Measurements from ENCODE around the gene CMTM7.

The CMTM7 gene

DNA sequence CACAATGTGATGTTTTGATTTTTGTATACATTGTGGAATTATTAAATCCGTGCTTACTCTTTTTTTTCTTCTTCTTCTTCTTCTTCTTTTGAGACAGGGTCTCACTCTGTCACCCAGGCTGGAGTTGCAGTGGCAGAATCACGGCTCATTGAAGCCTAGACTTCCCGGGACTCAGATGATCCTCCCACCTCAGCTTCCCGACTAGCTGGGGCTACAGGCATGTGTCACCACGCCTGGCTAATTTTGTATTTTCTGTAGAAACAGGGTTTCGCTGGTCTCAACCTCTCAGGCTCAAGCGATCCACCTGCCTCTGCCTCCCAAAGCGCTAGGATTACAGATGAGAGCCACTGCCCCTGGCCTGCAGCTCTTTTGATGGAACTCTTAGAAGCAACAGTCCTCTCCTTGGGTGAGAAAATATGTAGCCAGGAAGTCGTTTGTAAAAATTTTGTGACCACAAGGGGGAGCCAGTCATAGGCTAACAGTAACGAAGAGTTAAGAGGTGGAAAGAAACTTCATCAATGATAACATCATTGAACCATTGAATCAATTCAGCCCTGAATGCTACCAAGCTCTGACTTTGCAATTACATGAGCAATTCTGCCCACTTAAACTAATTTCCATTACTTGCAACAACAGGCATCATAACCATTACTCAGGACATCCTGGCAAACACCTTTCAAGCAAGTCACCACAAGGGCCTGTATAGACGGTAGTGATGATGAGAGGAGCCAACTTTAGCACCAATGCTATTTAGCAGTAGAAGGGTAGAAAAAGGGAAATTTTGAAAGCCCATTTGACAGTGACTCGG is 16.7 kb upstream of the CMTM7 start:
- peak overlapping the region; percentile 41 for H3K4me2 ChIP-seq (ENCODE audit: low read length)
- no peaks in the 10 kb centered on the region for H3K36me3 ChIP-seq (ENCODE audit: control insufficient read depth, low read length)
- TF ChIP-seq EZH2phosphoT487 (IDR thresholded peaks at IDR 0.05; ENCODE audit: borderline replicate concordance, low read length), result no peak
- TF ChIP-seq, protein P1, sequence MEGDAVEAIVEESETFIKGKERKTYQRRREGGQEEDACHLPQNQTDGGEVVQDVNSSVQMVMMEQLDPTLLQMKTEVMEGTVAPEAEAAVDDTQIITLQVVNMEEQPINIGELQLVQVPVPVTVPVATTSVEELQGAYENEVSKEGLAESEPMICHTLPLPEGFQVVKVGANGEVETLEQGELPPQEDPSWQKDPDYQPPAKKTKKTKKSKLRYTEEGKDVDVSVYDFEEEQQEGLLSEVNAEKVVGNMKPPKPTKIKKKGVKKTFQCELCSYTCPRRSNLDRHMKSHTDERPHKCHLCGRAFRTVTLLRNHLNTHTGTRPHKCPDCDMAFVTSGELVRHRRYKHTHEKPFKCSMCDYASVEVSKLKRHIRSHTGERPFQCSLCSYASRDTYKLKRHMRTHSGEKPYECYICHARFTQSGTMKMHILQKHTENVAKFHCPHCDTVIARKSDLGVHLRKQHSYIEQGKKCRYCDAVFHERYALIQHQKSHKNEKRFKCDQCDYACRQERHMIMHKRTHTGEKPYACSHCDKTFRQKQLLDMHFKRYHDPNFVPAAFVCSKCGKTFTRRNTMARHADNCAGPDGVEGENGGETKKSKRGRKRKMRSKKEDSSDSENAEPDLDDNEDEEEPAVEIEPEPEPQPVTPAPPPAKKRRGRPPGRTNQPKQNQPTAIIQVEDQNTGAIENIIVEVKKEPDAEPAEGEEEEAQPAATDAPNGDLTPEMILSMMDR (IDR thresholded peaks at IDR 0.05; ENCODE audit: low read depth, low read length, poor library complexity, severe bottlenecking), result peak; percentile 78
- peaks cover 18% of the 10 kb centered on the region for H3K4me1 ChIP-seq (ENCODE audit: control insufficient read depth, low read length)
- no peaks in the 10 kb centered on the region for H3K79me2 ChIP-seq (ENCODE audit: control insufficient read depth, low read length)
- H3F3A ChIP-seq (ENCODE audit: control insufficient read depth, insufficient read depth), result no peaks in the 10 kb centered on the region
- no peaks in the 10 kb centered on the region for H3K9me3 ChIP-seq (ENCODE audit: control insufficient read depth, insufficient read depth, low read length)
- H3K9me2 ChIP-seq (replicated peaks; ENCODE audit: control insufficient read depth, low read length), result no peaks in the 10 kb centered on the region
- H3K27me3 ChIP-seq (ENCODE audit: control insufficient read depth, low read length), result peaks cover 4% of the 10 kb centered on the region
- no peaks in the 10 kb centered on the region for H4K20me1 ChIP-seq (ENCODE audit: control insufficient read depth, insufficient read depth, low read depth, low read length)
- H3K4me3 ChIP-seq (ENCODE audit: low read length), result no peak overlapping the region
- H3K27ac ChIP-seq (ENCODE audit: low read depth, low read length), result no peak overlapping the region

DNA sequence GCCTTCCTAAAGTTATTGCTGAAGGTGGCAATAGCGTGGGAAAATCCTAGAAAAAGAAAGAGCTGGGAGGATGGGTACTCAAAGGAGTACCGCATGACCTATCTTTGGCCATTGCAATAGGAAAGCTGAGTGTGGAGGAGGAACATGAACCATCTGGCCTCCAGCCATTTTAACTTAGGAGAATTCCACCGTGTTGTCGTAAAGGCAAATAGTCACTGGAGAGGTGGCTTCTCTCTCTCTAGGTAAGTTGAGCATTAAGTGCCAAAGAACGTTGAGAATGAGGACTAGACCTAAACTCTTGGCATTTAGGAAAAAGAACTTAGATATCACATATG is 16.1 kb upstream of the CMTM7 start:
- H3K4me3 ChIP-seq (ENCODE audit: low read length), result no peak overlapping the region
- no peaks in the 10 kb centered on the region for H3K9me3 ChIP-seq (ENCODE audit: control insufficient read depth, insufficient read depth, low read length)
- no peak for TF ChIP-seq EZH2phosphoT487 (IDR thresholded peaks at IDR 0.05; ENCODE audit: borderline replicate concordance, low read length)
- TF ChIP-seq, protein P1 (IDR thresholded peaks at IDR 0.05; ENCODE audit: low read depth, low read length, poor library complexity, severe bottlenecking), result no peak
- no peaks in the 10 kb centered on the region for H3K9me2 ChIP-seq (replicated peaks; ENCODE audit: control insufficient read depth, low read length)
- H4K20me1 ChIP-seq (ENCODE audit: control insufficient read depth, insufficient read depth, low read depth, low read length), result no peaks in the 10 kb centered on the region
- no peak overlapping the region for H3K27ac ChIP-seq (ENCODE audit: low read depth, low read length)
- no peaks in the 10 kb centered on the region for H3K36me3 ChIP-seq (ENCODE audit: control insufficient read depth, low read length)
- peaks cover 19% of the 10 kb centered on the region for H3K4me1 ChIP-seq (ENCODE audit: control insufficient read depth, low read length)
- H3K4me2 ChIP-seq (ENCODE audit: low read length), result no peak overlapping the region
- H3F3A ChIP-seq (ENCODE audit: control insufficient read depth, insufficient read depth), result no peaks in the 10 kb centered on the region
- H3K79me2 ChIP-seq (ENCODE audit: control insufficient read depth, low read length), result no peaks in the 10 kb centered on the region
- peaks cover 7% of the 10 kb centered on the region for H3K27me3 ChIP-seq (ENCODE audit: control insufficient read depth, low read length)

DNA sequence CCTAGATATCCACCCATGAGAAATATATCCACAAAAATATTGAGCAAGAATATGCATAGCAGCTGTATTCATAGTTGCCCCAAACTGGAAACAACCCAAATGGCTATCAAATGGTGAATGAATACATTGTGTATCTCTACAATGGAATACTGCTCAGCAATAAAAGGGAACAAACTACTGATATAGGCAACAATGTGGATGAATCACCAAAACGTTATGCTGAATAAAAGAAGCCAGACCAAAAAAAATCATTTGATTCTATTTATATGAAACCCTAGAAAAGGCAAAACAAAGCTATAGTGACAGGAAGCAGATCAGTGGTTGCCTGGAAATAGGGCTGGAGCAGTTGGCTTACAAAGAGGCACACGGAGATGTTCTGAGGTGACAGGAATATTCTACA is 15.5 kb upstream of the CMTM7 start:
- no peaks in the 10 kb centered on the region for H3K9me2 ChIP-seq (replicated peaks; ENCODE audit: control insufficient read depth, low read length)
- peaks cover 12% of the 10 kb centered on the region for H3K27me3 ChIP-seq (ENCODE audit: control insufficient read depth, low read length)
- TF ChIP-seq, protein P1 (IDR thresholded peaks at IDR 0.05; ENCODE audit: low read depth, low read length, poor library complexity, severe bottlenecking), result no peak
- TF ChIP-seq EZH2phosphoT487 (IDR thresholded peaks at IDR 0.05; ENCODE audit: borderline replicate concordance, low read length), result no peak
- H3F3A ChIP-seq (ENCODE audit: control insufficient read depth, insufficient read depth), result no peaks in the 10 kb centered on the region
- no peaks in the 10 kb centered on the region for H3K36me3 ChIP-seq (ENCODE audit: control insufficient read depth, low read length)
- H3K79me2 ChIP-seq (ENCODE audit: control insufficient read depth, low read length), result no peaks in the 10 kb centered on the region
- peaks cover 19% of the 10 kb centered on the region for H3K4me1 ChIP-seq (ENCODE audit: control insufficient read depth, low read length)
- no peak overlapping the region for H3K4me3 ChIP-seq (ENCODE audit: low read length)
- no peak overlapping the region for H3K4me2 ChIP-seq (ENCODE audit: low read length)
- no peak overlapping the region for H3K27ac ChIP-seq (ENCODE audit: low read depth, low read length)
- no peaks in the 10 kb centered on the region for H3K9me3 ChIP-seq (ENCODE audit: control insufficient read depth, insufficient read depth, low read length)
- H4K20me1 ChIP-seq (ENCODE audit: control insufficient read depth, insufficient read depth, low read depth, low read length), result no peaks in the 10 kb centered on the region

Measured in DOHH2 (cell line).